BJ (cell line): ENCODE results near the gene FXYD6. TPM values are rescaled to one million over a fixed set of nuclear protein-coding genes. Genes with fewer than 3 reads are reported as not detected.

ENCODE experiments used
- CTCF ChIA-PET: fragments of 350-600 bp; formaldehyde crosslinking; extraction: SDS; loops from one replicate; lab custom pipeline; 2021; ENCODE audit warnings: antibody characterized with exemption, inconsistent platforms; lab: Yijun Ruan, JAX
- POLR2A ChIA-PET: fragments of 300-600 bp; sonication (Branson Sonifier 250); formaldehyde crosslinking; extraction: SDS; loops from one replicate; lab custom pipeline; 2021; ENCODE audit warnings: antibody characterized with exemption; lab: Charles Lee
- DNase-seq: peaks from one replicate; pipeline ENCODE4 v3.0.0-alpha.2; 2011; ENCODE audit warnings: low read depth
- H3K27me3 ChIP-seq: 2 replicates; pipeline ENCODE4 v1.6.0; 2011; ENCODE audit warnings: low read length; ENCODE audit not compliant: control insufficient read depth, insufficient read depth
- H3K36me3 ChIP-seq: 2 replicates; pipeline ENCODE4 v1.5.1; 2011; ENCODE audit warnings: low read length; ENCODE audit not compliant: control insufficient read depth, insufficient read depth
- H3K4me3 ChIP-seq: 2 replicates; pipeline ENCODE4 v1.5.1; 2011; ENCODE audit warnings: low read depth, mild to moderate bottlenecking, control low read depth, low read length
- polyA plus RNA-seq: library from polyadenylated mRNA; depleted of rRNA; stranded (reverse); fragments of >200 nt; gene quantifications from 2 replicates; pipeline ENCODE4 v1.2.3, GENCODE V29; 2011
- TF ChIP-seq, protein P1 (sequence below): IDR thresholded peaks from 2 replicates; pipeline ENCODE4 v1.5.1; 2011; ENCODE audit warnings: low read depth, mild to moderate bottlenecking, control low read depth, inconsistent platforms, low read length, moderate library complexity; ENCODE audit not compliant: insufficient read depth

Gene FXYD6
- polyA plus RNA-seq, 1 experiment = not detected

DNA sequence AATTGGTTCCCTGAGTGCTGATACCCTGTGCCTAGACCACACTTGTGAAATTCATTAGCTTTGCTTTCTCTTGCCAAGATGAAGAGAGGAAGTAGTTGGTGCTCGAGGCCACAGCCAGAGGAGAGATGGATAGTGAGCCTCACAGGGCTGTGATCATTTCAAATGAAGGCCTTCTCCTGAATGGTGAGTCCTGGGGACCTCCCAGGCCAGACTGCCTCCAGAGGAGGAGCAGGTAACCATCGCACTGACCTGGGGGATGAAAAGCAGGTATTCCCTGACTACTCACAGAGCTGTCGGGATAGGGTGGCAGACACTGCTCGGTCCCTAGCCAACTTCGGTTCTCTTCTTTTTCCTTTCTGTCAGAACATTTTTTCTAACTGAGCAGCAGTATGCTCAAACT is 4.8 kb upstream of the FXYD6 start:
- POLR2A ChIA-PET = no interaction called here

DNA sequence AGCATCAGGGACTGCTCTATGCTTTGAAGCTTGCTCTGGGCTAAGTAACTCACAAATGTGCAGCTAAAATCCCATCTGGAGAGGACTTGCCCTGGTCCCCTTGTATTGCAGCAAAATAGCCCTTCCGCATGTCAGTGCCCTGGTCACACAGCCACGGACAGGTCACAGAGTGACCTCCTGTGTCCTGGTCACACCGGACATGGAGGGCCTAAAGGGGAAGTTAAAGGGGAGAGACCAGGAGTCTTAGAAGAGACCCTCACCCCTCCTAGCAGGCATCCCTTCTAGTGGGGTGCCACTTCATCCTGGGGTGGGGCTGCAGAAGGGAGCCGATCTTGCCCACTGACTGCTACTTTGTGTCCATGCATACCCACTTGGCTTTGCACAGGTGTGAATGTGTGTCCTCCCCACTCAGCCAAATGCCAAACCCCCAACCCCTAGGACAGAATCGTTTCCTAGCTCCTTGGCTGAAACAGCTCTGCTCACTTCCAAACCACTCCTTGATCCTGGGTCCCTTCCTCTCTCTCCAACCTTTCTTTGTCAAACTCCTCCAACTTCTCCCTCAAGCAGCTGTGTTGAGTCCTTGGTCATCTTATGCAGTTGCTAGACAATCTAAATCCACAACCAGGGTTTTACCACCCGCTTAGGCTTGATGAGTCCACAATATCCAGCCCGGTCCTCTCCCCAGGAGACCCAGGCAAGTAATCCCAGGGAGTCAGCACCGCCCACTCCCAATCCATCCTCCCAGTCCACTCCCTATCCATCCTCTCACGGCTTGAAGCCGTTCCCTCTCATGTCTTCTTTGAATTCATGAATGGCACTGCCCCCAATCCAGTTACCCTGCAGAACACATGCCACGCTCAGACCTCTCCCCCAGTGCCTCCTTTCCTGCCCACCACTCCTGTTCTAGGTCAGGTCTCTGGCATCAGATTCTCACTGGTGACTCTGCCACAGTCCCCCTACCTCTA is 3.3 kb upstream of the FXYD6 start:
- Histone ChIP-seq H3K4me3 (no peak overlapping the region), H3K36me3 (no peaks in the 10 kb centered on the region), H3K27me3 (peaks cover 28% of the 10 kb centered on the region)
- ChIA-PET POLR2A (no interaction called here), CTCF (no interaction called here)
- no peak for DNase-seq
- TF ChIP-seq, protein P1, sequence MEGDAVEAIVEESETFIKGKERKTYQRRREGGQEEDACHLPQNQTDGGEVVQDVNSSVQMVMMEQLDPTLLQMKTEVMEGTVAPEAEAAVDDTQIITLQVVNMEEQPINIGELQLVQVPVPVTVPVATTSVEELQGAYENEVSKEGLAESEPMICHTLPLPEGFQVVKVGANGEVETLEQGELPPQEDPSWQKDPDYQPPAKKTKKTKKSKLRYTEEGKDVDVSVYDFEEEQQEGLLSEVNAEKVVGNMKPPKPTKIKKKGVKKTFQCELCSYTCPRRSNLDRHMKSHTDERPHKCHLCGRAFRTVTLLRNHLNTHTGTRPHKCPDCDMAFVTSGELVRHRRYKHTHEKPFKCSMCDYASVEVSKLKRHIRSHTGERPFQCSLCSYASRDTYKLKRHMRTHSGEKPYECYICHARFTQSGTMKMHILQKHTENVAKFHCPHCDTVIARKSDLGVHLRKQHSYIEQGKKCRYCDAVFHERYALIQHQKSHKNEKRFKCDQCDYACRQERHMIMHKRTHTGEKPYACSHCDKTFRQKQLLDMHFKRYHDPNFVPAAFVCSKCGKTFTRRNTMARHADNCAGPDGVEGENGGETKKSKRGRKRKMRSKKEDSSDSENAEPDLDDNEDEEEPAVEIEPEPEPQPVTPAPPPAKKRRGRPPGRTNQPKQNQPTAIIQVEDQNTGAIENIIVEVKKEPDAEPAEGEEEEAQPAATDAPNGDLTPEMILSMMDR = no peak

More for the DNA sequence above, 4.8 kb upstream of the FXYD6 start:
- Histone ChIP-seq H3K27me3 (peaks cover 16% of the 10 kb centered on the region), H3K36me3 (no peaks in the 10 kb centered on the region), H3K4me3 (no peak overlapping the region)
- no peak for DNase-seq
- TF ChIP-seq, protein P1 = no peak
- CTCF ChIA-PET = interaction anchor here (1.5 kb wide), 1 partner anchor 66 kb away, joined by 4 read pairs; no protein-coding TSS in a partner anchor

DNA sequence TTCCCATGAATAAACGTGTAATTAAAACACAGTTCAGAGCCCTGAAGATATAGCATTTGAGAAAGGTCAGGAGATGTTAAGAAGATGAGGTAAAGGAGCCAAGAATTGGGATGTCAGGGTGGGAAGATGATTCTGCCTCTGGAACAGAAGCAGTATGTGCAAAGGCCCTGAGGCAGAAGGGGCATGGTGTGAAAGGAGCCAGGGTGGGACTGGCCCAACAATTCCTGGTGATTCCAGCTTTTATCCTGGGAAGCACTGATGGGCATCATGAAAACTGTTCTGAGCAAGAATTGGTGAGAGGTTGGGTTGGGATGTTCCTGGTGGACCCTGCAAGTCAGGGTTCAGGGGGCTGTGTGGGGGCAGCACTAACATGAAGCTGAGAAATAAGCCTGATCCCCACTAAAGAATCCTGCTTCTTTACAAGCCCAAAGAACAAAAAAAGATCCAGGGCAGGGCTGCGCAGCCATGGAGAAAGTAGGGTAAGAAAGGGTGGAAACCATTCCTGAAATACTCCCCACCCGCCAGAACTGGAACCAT is 2.5 kb upstream of the FXYD6 start:
- ChIA-PET CTCF (interaction anchor here (2.1 kb wide), 1 partner anchor 68 kb away, joined by 5 read pairs; no protein-coding TSS in a partner anchor), POLR2A (no interaction called here)
- H3K36me3 ChIP-seq = no peaks in the 10 kb centered on the region
- H3K4me3 ChIP-seq = no peak overlapping the region
- no peak for DNase-seq
- peaks cover 30% of the 10 kb centered on the region for H3K27me3 ChIP-seq
- TF ChIP-seq, protein P1 = no peak

DNA sequence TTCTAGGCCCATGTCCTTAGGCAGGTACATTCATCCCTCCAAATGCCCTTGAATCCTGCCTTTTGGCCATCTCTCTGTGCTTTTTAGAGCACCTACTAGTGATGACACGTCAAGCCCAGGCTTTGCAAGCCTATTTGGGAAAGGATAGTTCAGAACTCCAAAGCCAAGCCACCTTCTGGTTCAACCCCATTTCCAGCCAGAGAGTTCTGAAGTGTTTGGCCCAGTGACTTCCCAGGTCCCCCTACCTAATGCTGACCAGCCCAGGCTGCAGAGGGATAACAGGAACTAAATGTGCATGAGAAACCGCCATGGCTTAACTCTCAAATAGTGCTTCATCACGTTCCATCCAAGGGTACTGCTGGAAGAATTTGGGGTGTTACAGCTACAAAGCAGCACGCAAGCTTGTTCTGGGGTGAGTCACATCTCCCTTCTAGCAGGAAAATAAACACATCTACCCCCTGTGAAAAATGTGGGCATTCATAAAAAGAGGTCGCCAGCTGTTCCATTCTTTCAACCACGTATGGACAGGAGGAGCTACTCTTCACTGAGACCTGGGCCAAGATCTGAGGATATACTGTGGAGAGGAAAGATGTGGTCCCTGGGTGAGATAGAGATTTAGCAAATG is 2.0 kb upstream of the FXYD6 start:
- peaks cover 32% of the 10 kb centered on the region for H3K27me3 ChIP-seq
- ChIA-PET POLR2A (no interaction called here), CTCF (interaction anchor here (2.1 kb wide), 1 partner anchor 68 kb away, joined by 5 read pairs; no protein-coding TSS in a partner anchor)

More for the DNA sequence above, 2.0 kb upstream of the FXYD6 start:
- no peak overlapping the region for H3K4me3 ChIP-seq
- TF ChIP-seq, protein P1 = no peak
- DNase-seq = no peak
- no peaks in the 10 kb centered on the region for H3K36me3 ChIP-seq
